SIG-M5 treated with dmso at 0.1 percent for 504 hours (cell line): ENCODE measurements around the gene CILP2.

Source experiments
- DNase-seq: peaks from one replicate; lab custom pipeline; 2025; ENCODE audit not compliant: unreplicated experiment; lab: John Stamatoyannopoulos, UW

Gene CILP2

GRCh38 chr19:19505669-19506326 is 32.3 kb upstream of the CILP2 start:
- DNase-seq: no peak

DNA sequence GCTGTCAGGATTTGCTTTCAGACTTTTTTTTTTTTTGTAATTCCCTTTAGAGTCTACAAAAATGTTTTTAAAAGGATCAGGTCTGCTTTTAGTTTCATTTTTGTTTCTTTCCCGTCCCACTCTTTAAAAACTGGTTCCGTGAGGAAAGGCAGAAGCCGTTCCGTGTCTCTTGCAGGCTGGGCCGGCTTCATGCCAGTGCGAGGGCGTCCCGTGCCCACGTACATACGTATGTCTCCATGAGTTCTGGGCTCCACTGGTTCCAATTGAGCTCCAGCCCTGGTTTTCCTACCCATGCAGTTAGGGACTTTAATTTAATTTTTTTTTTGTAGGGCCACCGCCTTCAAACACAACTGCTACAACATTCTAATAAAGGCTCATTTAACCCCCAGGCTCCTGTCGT is 31.5 kb upstream of the CILP2 start:
- no peak for DNase-seq

DNA sequence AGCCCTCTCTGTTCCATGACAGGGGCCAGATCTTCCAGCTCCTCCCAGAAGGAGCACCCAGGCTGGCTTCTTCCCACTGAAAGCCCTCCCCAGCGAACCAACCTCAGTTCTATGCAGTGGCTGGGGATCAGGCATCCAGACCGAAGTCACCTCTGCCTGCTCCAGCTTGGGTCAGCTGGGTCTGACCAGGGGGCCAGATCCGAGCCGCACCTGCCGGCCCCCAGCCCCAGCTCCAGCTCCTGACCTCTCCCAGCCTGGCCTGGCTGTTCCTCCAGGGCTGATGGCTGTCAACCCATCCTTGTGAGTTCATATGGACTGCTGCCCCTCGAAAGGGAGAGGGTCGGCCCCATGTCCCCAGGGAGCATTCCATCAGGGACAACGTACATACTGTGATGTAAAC is 30.7 kb upstream of the CILP2 start:
- no peak for DNase-seq

DNA sequence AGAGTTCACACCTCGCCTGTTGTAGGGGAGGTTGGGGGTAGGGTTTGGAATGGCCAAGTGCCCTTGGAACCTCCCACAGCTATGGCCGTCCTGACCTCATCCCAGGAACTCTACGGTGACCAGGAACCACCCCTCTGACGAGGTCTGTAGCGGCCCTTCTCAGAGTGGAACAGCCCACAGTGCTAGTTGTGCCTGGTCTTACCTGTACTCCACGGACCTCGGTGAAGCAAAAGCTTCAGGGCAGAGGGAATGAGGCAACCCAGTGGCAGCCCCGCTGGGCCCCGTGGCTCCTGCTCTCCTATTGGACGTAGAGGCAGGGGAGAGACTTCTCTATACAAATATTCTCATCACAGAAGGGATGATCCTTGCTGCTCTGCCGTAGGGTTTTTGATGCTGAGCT is 29.8 kb upstream of the CILP2 start:
- no peak for DNase-seq

GRCh38 chr19:19510432-19510831 is 27.6 kb upstream of the CILP2 start:
- no peak for DNase-seq

GRCh38 chr19:19513682-19514081 is 24.4 kb upstream of the CILP2 start:
- DNase-seq: no peak

DNA sequence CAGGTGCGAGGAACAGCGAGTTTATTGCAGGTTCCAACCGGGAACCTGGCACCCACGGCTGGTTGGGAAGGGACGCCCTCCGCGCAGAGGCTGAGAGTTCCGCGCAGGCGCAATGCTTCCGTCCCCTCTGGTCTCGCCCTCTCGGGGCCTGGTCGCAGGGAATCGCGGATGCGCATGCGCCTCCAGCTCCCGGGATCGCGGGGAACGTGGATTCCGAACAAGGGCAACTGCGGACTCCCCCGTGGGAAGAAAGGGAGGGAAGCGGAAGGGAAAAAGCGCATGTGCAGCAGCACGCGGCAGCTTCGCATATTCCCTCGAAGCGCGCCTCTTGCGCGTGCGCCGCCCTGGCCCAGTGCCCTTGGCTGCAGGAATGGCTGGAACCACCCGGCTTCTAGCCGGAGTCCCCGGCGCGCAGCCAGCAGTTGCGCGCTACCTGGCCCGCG is 23.8 kb upstream of the CILP2 start:
- DNase-seq: no peak

DNA sequence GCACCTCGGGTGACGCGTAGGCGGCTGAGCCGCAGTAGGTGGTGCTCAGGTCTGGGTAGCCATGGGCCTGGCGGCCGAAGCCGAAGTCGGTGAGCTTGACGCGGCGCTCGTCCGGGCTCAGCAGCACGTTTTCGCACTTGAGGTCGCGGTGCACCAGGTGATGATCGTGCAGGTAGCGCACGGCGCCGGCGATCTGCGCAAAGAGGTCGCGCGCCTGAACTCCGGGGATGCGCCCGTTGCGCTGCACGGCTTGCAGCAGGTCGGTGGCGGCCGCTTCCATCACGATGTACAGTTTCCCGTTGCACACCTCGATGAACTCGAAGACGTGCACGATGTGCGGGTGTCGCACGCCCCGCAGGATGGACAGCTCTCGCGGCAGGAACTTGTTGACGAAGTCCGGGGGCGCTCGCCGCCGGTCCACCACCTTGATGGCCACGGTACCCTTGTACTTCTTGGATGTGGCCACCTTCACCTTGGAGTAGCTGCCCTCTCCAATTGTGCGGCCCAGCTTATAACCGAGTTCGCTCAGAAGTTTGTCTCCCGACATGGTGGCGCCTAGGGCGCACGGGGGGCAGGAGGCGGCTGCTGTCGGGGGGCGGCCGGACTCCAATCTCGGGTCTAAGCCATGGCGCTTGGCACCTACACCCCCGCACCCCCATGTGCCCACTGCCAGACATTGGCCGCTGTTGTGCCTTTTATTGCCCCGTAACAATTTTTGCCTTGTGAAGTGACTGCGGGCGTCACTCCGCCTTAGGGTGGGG is 23.0 kb upstream of the CILP2 start, which contains the start of gene TSSK6:
TSS of gene TSSK6 (minus strand) at position 668 of the 761 bp plus-strand sequence. CDS start at position 547, 121 bp downstream.
- no peak for DNase-seq

DNA sequence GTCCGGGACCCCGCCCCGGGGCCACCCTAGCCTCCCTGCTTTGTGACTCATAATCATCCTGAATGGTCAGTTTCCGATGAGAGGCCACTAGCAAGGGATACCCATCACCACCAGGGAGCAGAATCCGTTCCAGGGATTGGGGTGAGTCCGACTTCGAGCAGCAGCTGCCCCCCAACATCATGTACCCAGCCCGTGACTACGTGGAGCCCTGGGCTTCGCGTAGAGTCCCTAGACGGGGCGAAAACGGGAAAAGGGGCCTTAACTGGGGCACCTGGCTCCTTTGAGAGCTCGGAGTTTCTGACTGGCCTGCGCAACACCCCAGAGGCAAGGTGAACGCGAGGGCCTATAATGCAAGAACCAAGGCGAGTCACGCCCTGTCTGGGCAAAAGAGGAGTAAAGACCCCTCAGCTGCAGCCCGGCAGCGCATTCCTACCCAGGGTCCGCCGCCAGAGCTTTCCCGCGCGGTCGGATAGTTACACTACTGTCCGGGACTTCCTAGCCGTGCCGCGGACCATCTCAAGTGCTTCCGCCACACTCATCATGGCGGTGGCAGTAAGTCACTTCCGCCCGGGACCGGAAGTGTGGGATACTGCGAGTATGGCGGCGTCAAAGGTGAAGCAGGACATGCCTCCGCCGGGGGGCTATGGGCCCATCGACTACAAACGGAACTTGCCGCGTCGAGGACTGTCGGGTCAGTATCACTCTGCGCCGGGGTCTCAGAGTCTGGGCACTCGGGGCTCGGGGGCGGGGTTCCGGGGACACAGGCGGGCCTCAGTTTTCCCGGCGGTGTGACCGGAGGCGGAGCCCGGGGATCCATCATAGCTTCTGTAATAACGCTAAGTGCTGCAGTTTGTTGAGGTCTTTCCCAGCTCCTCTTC is 22.2 kb upstream of the CILP2 start, which contains the start of gene NDUFA13:
TSS of gene NDUFA13 (plus strand) at position 584 of the 878 bp plus-strand sequence. CDS start at position 598, 14 bp downstream.
- DNase-seq: peak; percentile 83

DNA sequence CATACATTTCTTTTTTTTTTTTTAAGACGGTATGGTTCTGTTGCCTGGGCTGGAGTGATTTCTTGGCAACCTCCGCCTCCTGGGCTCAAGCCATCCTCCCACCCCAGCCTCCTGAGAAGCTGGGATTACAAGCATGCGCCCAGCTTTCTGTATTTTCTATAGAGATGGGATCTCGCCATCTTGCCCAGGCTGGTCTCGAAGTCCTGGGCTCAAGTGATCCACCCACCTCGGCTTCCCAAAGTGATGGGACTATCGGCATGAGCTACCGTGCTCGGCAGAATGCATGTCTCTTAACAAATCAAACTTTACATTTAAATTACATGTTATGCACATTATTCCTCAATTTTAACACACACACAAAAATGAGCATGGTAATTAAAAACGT is 20.8 kb upstream of the CILP2 start:
- no peak for DNase-seq

DNA sequence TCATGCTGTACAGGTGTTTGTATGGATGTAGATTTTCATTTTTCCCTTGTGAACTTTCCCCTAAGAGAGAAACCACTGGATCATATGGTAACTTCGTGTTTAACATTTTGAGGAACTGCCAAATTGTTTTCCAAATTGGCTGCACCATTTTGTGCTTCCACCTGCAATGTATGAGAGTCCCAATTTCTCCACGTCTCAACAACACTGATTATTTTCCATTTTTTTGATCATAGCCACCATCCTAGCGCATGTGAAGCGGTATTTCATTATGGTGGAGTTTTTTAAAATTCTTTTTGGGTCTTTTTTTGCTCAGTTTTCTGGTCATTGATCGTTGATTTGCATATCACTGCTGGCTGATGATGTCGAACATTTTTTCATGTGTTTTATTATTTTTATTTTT is 17.1 kb upstream of the CILP2 start:
- no peak for DNase-seq

DNA sequence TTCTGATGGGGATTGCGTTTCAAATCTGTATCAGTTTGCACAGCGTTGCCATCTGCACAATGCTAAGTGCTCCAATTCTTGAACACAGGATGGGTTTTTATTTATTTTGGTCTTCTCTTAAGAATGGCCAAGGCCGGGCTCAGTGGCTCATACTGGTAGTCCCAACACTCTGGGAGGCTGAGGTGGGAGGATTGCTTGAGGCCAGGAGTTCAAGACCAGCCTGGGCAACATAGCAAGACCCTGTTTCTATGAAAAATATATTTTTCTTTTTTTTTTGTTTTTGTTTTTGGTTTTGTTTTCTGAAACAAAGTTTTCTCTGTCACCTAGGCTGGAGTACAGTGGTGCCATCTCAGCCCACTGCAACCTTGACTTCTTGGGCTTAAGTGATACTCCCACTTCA is 14.9 kb upstream of the CILP2 start:
- no peak for DNase-seq

DNA sequence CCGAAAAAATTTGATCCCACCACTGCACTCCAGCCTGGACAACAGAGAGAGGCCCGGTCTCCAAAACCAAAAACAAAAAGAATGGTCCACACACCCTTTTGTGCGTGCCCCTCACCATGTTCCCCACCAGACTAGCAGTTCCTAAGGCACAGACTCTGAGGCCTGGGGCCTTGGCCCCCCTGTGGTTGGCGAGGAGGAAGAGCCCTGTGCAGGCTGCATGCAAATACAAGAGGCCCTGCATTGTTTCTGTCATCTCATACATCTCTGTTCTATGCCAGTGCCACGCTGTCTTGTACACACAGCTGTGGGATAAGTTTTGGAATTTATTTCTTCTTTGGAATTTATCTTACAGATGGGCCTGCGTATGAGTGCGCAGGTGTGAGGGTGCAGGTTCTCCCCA is 14.0 kb upstream of the CILP2 start:
- DNase-seq: no peak

GRCh38 chr19:19525611-19526380 is 12.3 kb upstream of the CILP2 start:
- no peak for DNase-seq

- no peak for DNase-seq
Observed at GRCh38 chr19:19526581-19527370, 11.3 kb upstream of the CILP2 start.

- no peak for DNase-seq
Observed at GRCh38 chr19:19527371-19527656, 10.8 kb upstream of the CILP2 start.

GRCh38 chr19:19527674-19528625 is 10.1 kb upstream of the CILP2 start:
- DNase-seq: no peak

GRCh38 chr19:19528721-19529490 is 9.2 kb upstream of the CILP2 start, which contains the start of gene YJEFN3:
TSS of gene YJEFN3 (plus strand) at chr19:19528911. CDS start at chr19:19528933, 22 bp downstream.
- no peak for DNase-seq
